ENCODE data around the gene PNMA6E. TPM values are rescaled to one million over a fixed set of nuclear protein-coding genes. Genes with fewer than 3 reads are reported as not detected.

PNMA6E gene
- total and polyA plus RNA-seq, 2 experiments from 2014 or later: 0.06 TPM; not detected in 1

- no peak for TF ChIP-seq CTCF (IDR thresholded peaks at IDR 0.05; ENCODE audit: low read depth, low read length)
- H3K27me3 ChIP-seq: peaks cover 1% of the 10 kb centered on the region
- H3K4me3 ChIP-seq: no peak overlapping the region
- H3K27ac ChIP-seq: no peak overlapping the region
- H3K4me1 ChIP-seq (ENCODE audit: low read depth): no peaks in the 10 kb centered on the region
- DNase-seq (ENCODE audit: low read depth in 1 of 2, low spot score in 1 of 2): no peak
- no peaks in the 10 kb centered on the region for H3K9me3 ChIP-seq (ENCODE audit: low read depth)
- H3K36me3 ChIP-seq: no peaks in the 10 kb centered on the region
These were observed 30.7 kb downstream of the PNMA6E start for GRCh38 chrX:153370293-153371055.

DNA sequence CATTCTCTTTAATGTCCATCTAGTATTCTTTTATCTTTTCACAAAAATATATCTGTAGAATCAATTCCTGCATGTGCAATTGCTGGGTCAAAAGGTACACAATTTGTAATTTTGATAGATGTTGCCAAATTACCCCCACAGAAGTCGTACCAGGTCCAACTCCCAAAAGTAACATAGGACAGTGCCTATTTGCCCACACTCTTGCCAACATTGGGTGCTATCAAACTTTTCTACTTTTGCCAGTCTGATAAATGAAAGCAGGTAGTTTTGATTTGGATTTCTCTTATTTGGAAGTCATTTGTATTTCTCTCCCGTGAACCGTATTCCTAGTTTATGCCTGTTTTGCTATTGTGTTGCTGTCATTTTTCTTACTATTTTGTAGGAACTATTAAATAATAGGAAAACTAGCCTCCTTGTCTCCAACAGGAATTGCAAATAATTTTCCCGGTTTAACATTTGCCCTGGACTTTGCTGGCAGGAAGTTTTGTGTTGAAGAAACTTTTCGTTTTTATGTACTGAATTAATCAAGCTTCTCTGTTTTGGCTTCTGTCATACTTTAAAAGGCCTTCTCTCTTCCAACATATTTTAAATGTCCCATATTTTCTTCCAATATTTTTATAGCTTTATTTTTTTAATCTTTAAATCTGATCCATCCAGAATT, 34.1 kb downstream of the PNMA6E start:
- TF ChIP-seq CTCF (IDR thresholded peaks at IDR 0.05; ENCODE audit: low read depth, low read length): no peak
- H3K27me3 ChIP-seq: peaks cover 2% of the 10 kb centered on the region
- no peak for DNase-seq (ENCODE audit: low read depth in 1 of 2, low spot score in 1 of 2)

DNA sequence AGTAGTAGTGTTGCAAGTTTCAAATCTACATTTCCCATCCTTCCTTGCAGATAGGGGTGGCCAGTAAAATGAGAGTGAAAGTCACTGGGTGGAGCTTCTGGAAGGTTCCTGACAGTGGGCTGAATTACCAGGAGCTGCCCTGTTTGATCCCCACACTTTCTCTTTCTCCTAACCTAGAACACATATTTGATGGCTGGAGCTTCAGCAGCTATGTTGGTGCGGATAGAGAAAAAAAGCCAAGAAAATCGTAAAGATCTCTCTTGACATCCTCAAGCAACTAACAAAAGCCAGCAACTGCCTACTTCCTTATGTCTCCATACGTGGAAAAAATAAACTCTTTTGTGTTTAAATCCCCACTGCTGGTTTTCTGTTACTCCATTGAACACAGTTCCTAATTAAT, 35.0 kb downstream of the PNMA6E start:
- H3K36me3 ChIP-seq: no peaks in the 10 kb centered on the region
- no peak for TF ChIP-seq CTCF (IDR thresholded peaks at IDR 0.05; ENCODE audit: low read depth, low read length)
- DNase-seq (ENCODE audit: low read depth in 1 of 2, low spot score in 1 of 2): no peak
- H3K9me3 ChIP-seq (ENCODE audit: low read depth): no peaks in the 10 kb centered on the region
- H3K27me3 ChIP-seq: peaks cover 2% of the 10 kb centered on the region
- no peak overlapping the region for H3K4me3 ChIP-seq
- H3K27ac ChIP-seq: no peak overlapping the region
- no peaks in the 10 kb centered on the region for H3K4me1 ChIP-seq (ENCODE audit: low read depth)

More for the DNA sequence above, 34.1 kb downstream of the PNMA6E start:
- no peak overlapping the region for H3K27ac ChIP-seq
- no peaks in the 10 kb centered on the region for H3K4me1 ChIP-seq (ENCODE audit: low read depth)
- H3K9me3 ChIP-seq (ENCODE audit: low read depth): no peaks in the 10 kb centered on the region
- H3K4me3 ChIP-seq: no peak overlapping the region
- no peaks in the 10 kb centered on the region for H3K36me3 ChIP-seq

DNA sequence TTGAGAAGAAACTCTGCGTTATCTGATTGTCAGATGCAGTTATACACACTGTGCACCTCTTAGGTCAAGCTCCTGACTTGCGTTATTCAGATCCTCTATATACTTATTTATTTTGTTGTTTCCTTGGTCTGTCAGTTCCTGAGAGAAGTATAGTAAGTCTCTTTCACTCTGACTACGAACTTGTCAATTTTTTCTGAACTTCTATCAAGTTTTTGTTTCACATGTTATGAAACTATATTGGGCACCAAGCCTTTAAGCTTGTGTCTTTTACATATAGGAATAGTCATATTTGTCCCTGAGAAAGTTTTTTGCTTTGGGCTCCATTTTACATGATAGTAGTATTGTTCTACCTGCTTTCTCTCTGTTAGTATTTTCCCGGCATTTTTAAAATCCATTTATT, 35.5 kb downstream of the PNMA6E start:
- no peak for DNase-seq (ENCODE audit: low read depth in 1 of 2, low spot score in 1 of 2)
- no peak for TF ChIP-seq CTCF (IDR thresholded peaks at IDR 0.05; ENCODE audit: low read depth, low read length)
- Histone ChIP-seq H3K4me3 (no peak overlapping the region), H3K27me3 (peaks cover 2% of the 10 kb centered on the region), H3K9me3 (ENCODE audit: low read depth) (no peaks in the 10 kb centered on the region), H3K36me3 (no peaks in the 10 kb centered on the region), H3K27ac (no peak overlapping the region), H3K4me1 (ENCODE audit: low read depth) (no peaks in the 10 kb centered on the region)

GRCh38 chrX:153361781-153362397, 39.3 kb downstream of the PNMA6E start:
- TF ChIP-seq CTCF (IDR thresholded peaks at IDR 0.05; ENCODE audit: low read depth, low read length): no peak
- Histone ChIP-seq H3K4me3 (no peak overlapping the region), H3K27ac (no peak overlapping the region), H3K36me3 (no peaks in the 10 kb centered on the region), H3K27me3 (peaks cover 2% of the 10 kb centered on the region), H3K9me3 (ENCODE audit: low read depth) (no peaks in the 10 kb centered on the region), H3K4me1 (ENCODE audit: low read depth) (no peaks in the 10 kb centered on the region)
- peak in 1 of 2 donors; percentile 15 for DNase-seq (ENCODE audit: low read depth in 1 of 2, low spot score in 1 of 2)

All from cardiac muscle cell (in vitro differentiated cells and primary cell).